MM.1S (cell line): Measurements from ENCODE around the gene HCAR2.

Source experiments
- EZH2 ChIP-seq: fragments of 300-600 bp; sonication (generic); optimal IDR thresholded peaks from 2 replicates; pipeline ENCODE3; 2017; ENCODE audit warnings: low read depth, mild to moderate bottlenecking, antibody characterized with exemption, low read length, mixed read lengths
- TF ChIP-seq, protein P1 (sequence below): fragments of 300-600 bp; sonication (generic); IDR thresholded peaks from 2 replicates; pipeline ENCODE4 v1.5.1; 2016; ENCODE audit warnings: antibody characterized with exemption, low read length, mixed read lengths

DNA sequence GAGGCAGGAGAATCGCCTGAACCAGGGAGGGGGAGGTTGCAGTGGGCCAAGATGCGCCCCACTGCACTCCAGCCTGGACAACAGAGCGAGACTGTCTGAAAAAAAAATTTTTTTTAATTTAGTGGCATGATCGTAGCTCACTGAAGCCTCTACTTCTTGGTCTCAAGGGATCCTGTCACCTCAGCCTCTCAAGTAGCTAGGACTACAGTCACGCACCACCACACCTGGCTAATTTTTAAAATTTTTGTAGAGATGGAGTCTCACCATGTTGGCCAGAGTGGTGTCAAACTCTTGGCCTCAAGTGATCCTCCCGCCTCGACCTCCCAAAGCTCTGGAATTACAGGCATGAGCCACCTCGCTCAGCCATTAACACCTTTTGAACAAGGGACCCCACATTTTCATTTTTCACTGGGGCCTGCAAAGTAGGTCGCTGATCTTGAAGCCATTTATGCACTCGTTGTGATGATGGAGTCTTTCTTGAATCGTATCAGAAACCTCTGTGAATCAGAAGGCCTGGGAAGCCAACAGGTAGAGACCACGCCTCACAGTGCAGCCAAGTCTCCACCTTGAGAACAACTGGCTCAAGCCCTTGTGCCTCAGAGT, 21.6 kb upstream of the HCAR2 start:
- TF ChIP-seq, protein P1, sequence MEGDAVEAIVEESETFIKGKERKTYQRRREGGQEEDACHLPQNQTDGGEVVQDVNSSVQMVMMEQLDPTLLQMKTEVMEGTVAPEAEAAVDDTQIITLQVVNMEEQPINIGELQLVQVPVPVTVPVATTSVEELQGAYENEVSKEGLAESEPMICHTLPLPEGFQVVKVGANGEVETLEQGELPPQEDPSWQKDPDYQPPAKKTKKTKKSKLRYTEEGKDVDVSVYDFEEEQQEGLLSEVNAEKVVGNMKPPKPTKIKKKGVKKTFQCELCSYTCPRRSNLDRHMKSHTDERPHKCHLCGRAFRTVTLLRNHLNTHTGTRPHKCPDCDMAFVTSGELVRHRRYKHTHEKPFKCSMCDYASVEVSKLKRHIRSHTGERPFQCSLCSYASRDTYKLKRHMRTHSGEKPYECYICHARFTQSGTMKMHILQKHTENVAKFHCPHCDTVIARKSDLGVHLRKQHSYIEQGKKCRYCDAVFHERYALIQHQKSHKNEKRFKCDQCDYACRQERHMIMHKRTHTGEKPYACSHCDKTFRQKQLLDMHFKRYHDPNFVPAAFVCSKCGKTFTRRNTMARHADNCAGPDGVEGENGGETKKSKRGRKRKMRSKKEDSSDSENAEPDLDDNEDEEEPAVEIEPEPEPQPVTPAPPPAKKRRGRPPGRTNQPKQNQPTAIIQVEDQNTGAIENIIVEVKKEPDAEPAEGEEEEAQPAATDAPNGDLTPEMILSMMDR: no peak
- no peak for TF ChIP-seq EZH2
